Measurements from ENCODE around the gene IL1R2. TPM values are rescaled to one million over a fixed set of nuclear protein-coding genes. Genes with fewer than 3 reads are reported as not detected.
A peak's percentile ranks its signal among the peaks of the same experiment; 100 is the strongest.

IL1R2 gene
- total RNA-seq, 4 donors from 2014 or later = 1.1 to 25.2 (median 10.0) TPM

DNA sequence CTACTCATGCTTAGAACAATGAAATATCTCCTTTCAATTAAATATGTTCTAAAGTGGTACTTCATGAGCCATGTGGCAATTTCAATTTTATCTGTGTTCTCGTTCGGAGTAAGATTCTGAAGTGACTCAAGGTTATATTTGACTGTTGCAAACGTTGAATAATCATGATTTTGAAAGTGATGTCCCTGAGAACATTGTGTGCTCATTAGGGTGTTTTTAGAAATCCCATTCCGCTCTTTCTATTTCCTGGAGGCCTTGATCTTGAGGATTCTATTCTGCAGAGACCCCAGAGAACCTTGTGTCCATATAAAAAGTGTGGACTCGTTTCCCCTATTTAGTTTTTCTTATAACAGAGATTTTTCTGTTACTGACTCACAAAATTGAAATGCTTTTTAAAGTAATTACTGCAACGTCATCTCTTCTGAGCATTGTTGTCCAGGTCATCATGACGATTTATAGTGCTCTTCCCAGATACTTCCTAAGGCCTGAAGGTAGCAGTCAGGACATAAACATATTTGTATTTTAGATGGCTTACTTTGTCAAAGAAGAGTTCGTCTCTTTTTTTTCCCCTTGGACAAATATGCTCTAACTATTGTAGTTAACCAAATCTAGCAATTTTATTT lies 27.2 kb downstream of the IL1R2 start:
- H3K4me1 ChIP-seq = peaks cover 0 to 29% (median 3%) of the 10 kb centered on the region in 3 donors
- WGBS, 2 donors (ENCODE audit: low coverage in 1 of 2) = 84 to 88% methylated on average over 8 of the region's 8 CpGs
- no peaks in the 10 kb centered on the region for H3K9me3 ChIP-seq
- no peaks in the 10 kb centered on the region for H3K27me3 ChIP-seq
- ATAC-seq = no peak
- no peaks in the 10 kb centered on the region for H3K36me3 ChIP-seq
- TF ChIP-seq EP300 (IDR thresholded peaks at IDR 0.05) = no peak
- no peak for TF ChIP-seq POLR2AphosphoS5 (IDR thresholded peaks at IDR 0.05)
- no peak for TF ChIP-seq CTCF (IDR thresholded peaks at IDR 0.05)
- TF ChIP-seq POLR2A (IDR thresholded peaks at IDR 0.05) = no peak
- H3K4me3 ChIP-seq = no peak overlapping the region
- no peak overlapping the region for H3K27ac ChIP-seq

DNA sequence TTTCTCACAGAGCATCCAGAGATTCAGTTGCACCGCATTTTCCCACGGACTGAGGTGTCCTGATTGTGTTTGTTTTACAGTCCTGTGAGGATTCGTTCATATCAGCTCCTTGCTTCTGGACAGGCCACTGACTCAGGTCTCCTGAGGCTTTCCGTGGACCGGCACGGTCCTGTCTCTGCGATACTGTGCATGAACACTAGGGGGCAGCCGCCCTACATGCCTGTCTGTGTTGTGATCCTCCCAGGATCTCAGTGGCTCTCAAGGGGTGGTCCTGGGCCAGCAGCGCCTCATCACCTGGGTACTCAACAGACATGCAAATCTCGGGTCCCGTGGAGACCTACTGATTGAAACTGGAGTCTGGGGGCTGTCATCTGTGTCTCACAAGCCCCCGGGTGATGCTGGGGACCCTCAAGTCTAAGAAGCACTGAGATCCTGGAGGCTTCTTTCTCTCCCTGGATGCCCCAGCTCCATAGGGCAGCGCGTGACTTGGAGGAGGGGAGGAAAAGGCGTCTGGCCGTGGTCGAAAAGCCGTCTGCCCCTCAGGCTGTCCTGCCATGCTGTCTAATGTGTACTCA lies 28.9 kb downstream of the IL1R2 start:
- Histone ChIP-seq H3K27me3 (no peaks in the 10 kb centered on the region), H3K4me3 (no peak overlapping the region), H3K27ac (no peak overlapping the region), H3K9me3 (no peaks in the 10 kb centered on the region), H3K4me1 (peaks cover 0 to 29% (median 3%) of the 10 kb centered on the region in 3 donors), H3K36me3 (no peaks in the 10 kb centered on the region)
- peak; percentile 98 to 99 (median 99) for TF ChIP-seq CTCF (IDR thresholded peaks at IDR 0.05)
- peak; percentile 66 for TF ChIP-seq POLR2AphosphoS5 (IDR thresholded peaks at IDR 0.05)
- TF ChIP-seq POLR2A (IDR thresholded peaks at IDR 0.05) = no peak
- 2 to 12% methylated on average over 7 to 9 of the region's 18 CpGs for WGBS, 2 donors (ENCODE audit: low coverage in 1 of 2)
- peak; percentile 90 for ATAC-seq

DNA sequence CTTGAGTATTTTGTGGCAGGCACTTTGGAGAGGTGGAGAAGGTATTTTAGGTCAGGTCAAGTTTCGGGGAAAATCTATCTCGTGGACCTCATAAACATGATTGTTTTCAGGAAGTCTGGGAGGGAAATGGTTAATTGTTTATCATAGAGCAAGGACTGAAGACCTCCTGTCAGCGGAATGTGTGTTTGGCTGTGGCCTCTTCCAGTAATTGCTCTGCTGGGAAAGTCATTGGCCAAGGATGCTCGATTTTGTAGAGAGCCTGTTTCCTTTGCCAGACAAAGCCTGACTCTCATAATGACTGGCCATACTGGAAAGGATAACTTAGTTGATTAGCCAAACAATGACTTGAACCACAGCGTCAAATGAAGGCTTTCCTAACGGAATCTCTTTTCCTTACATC lies 30.0 kb downstream of the IL1R2 start:
- TF ChIP-seq EP300 (IDR thresholded peaks at IDR 0.05) = no peak
- peak; percentile 75 for TF ChIP-seq POLR2AphosphoS5 (IDR thresholded peaks at IDR 0.05)
- peak; percentile 47 for ATAC-seq
- Histone ChIP-seq H3K27ac (peak overlapping the region in 2 of 4 donors; percentile 5 to 29), H3K27me3 (no peaks in the 10 kb centered on the region), H3K36me3 (no peaks in the 10 kb centered on the region), H3K9me3 (no peaks in the 10 kb centered on the region), H3K4me1 (peaks cover 0 to 35% (median 3%) of the 10 kb centered on the region in 3 donors), H3K4me3 (no peak overlapping the region)
- WGBS, 2 donors (ENCODE audit: low coverage in 1 of 2) = 54 to 93% methylated on average over 3 to 6 of the region's 6 CpGs

DNA sequence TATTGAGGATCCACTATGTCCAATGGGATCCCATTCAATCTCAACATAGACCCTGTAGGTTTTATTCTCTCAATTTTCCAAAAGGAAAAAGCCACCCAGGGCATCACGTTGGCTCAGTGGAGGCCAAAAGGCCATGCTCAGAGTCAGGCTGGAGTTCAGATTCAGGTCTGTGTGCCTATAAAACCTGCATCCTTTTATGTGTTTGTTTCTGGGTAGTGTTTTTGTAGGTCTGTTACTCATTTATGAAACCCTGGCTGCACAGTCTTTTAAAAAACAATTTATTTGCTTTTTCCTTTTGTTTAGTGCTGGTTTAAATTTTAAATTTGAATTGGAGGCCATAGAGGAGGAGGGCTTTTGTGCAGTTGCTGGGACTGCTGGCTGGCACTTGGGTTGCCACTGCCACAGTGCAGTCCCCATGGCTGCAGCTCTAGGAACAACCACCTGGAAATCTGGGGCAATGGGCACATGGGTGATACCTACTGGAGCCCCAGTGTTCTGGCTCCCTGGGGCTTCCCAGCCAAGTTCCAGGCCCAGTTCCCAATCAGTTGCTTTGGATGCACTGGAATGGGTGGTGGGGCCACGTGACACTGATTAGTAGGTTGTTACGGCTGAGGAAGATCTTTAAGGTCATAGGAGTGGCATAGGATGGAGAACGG lies 31.3 kb downstream of the IL1R2 start:
- H3K9me3 ChIP-seq = no peaks in the 10 kb centered on the region
- ATAC-seq = no peak
- no peak for TF ChIP-seq POLR2AphosphoS5 (IDR thresholded peaks at IDR 0.05)
- no peak for TF ChIP-seq CTCF (IDR thresholded peaks at IDR 0.05)
- TF ChIP-seq POLR2A (IDR thresholded peaks at IDR 0.05) = no peak
- TF ChIP-seq EP300 (IDR thresholded peaks at IDR 0.05) = no peak
- H3K4me1 ChIP-seq = peaks cover 3 to 48% (median 12%) of the 10 kb centered on the region in 3 donors
- no peaks in the 10 kb centered on the region for H3K36me3 ChIP-seq
- H3K27me3 ChIP-seq = no peaks in the 10 kb centered on the region
- WGBS, 2 donors (ENCODE audit: low coverage in 1 of 2) = 94 to 100% methylated on average over 1 to 3 of the region's 4 CpGs
- no peak overlapping the region for H3K4me3 ChIP-seq
- no peak overlapping the region for H3K27ac ChIP-seq

DNA sequence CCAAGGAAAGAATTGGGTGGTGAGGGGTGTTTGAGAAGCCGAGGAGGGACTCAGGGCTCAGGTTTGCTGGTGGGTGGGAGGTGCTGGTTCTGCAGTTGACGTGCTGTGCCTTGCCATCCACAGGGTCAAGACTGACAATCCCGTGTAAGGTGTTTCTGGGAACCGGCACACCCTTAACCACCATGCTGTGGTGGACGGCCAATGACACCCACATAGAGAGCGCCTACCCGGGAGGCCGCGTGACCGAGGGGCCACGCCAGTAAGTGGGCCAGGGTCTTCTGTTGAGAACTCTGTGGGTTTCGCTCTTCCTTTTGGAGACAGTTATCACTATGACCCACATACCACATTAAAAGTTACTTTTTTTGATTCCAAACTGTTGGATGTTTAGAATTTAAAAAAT lies 32.6 kb downstream of the IL1R2 start:
- 90 to 93% methylated on average over 2 to 12 of the region's 12 CpGs for whole genome bisulfite sequencing, 2 donors (ENCODE audit: low coverage in 1 of 2)
- no peak for ATAC-seq
- Histone ChIP-seq H3K27ac (no peak overlapping the region), H3K4me3 (no peak overlapping the region), H3K4me1 (peaks cover 4 to 52% (median 15%) of the 10 kb centered on the region in 3 donors), H3K9me3 (no peaks in the 10 kb centered on the region), H3K27me3 (no peaks in the 10 kb centered on the region), H3K36me3 (no peaks in the 10 kb centered on the region)
- TF ChIP-seq POLR2AphosphoS5 (IDR thresholded peaks at IDR 0.05) = no peak
- TF ChIP-seq POLR2A (IDR thresholded peaks at IDR 0.05) = no peak
- TF ChIP-seq CTCF (IDR thresholded peaks at IDR 0.05) = no peak
- TF ChIP-seq EP300 (IDR thresholded peaks at IDR 0.05) = no peak
